Ascending aorta (tissue), 2 donors: ENCODE data around the gene SULT1B1. TPM values are rescaled to one million over a fixed set of nuclear protein-coding genes. Genes with fewer than 3 reads are reported as not detected.

Experiments used
- DNase-seq, 2 donors: peaks; one replicate each; pipeline ENCODE4 v3.0.0-alpha.2; 2019; ENCODE audit warnings: low spot score in 2 of 2
- H3K27ac ChIP-seq, 2 donors: fragments of 200-600 bp; sonication (generic); one replicate each; pipeline ENCODE4 v1.5.1; 2016 to 2017; ENCODE audit warnings: mild to moderate bottlenecking in 1 of 2
- H3K27me3 ChIP-seq: fragments of 200-600 bp; sonication (generic); one replicate; pipeline ENCODE4 v1.5.1; 2017
- H3K36me3 ChIP-seq, 2 donors: fragments of 200-600 bp; sonication (generic); one replicate each; pipeline ENCODE4 v1.5.1; 2016
- H3K4me1 ChIP-seq, 2 donors: fragments of 200-600 bp; sonication (generic); one replicate each; pipeline ENCODE4 v1.5.1; 2016 to 2017; ENCODE audit warnings: mild to moderate bottlenecking in 1 of 2
- H3K4me3 ChIP-seq, 2 donors: fragments of 200-600 bp; sonication (generic); one replicate each; pipeline ENCODE4 v1.5.1; 2016 to 2017; ENCODE audit warnings: mild to moderate bottlenecking in 1 of 2
- H3K9me3 ChIP-seq, 2 donors: fragments of 200-600 bp; sonication (generic); one replicate each; pipeline ENCODE4 v1.5.1; 2016
- CTCF ChIP-seq, 3 experiments: fragments of 200-600 bp in 2 of 3; fragments of 450-650 bp in 1 of 3; sonication (generic) in 2 of 3; IDR thresholded peaks; one replicate each; pipeline ENCODE4 v1.5.1; 2016 to 2019; ENCODE audit warnings: antibody characterized with exemption in 3 of 3, mild to moderate bottlenecking in 1 of 3, moderate library complexity in 1 of 3
- intact Hi-C: fragments of 100-400 bp; cut with DNase I; formaldehyde crosslinking; loops from one replicate; pipeline ENCODE4 v1.15.1; 2023
- total RNA-seq: library from RNA; depleted of rRNA; stranded (reverse); fragments of >200 nt; gene quantifications from one replicate; pipeline ENCODE4 v1.1.0, GENCODE V29; 2016

The SULT1B1 gene
- total RNA-seq = 0.96 TPM

GRCh38 chr4:69760455-69760854 lies at the start of gene SULT1B1:
Gene SULT1B1 (minus strand): TSS chr4:69760620. CDS start chr4:69755217, 5,403 bp downstream.
- intact Hi-C loops = no loop called here
- no peak within 1 kb of the TSS for H3K27ac ChIP-seq

GRCh38 chr4:69800599-69800998 lies 40.2 kb upstream of the SULT1B1 start:
- Histone ChIP-seq H3K4me1 (no peaks in the 10 kb centered on the region), H3K36me3 (no peaks in the 10 kb centered on the region), H3K4me3 (no peak overlapping the region), H3K27me3 (no peaks in the 10 kb centered on the region), H3K27ac (no peak overlapping the region), H3K9me3 (no peaks in the 10 kb centered on the region)
- intact Hi-C loops = no loop called here
- TF ChIP-seq CTCF (IDR thresholded peaks at IDR 0.05) = no peak
- DNase-seq = no peak

More at GRCh38 chr4:69760455-69760854, at the start of gene SULT1B1:
- no peaks in the 10 kb centered on the region for H3K27me3 ChIP-seq
- TF ChIP-seq CTCF (IDR thresholded peaks at IDR 0.05) = no peak
- no peak within 1 kb of the TSS for H3K4me3 ChIP-seq
- DNase-seq = no peak
- no peaks in the 10 kb centered on the region for H3K36me3 ChIP-seq
- H3K4me1 ChIP-seq = no peaks in the 10 kb centered on the region
- H3K9me3 ChIP-seq = no peaks in the 10 kb centered on the region

GRCh38 chr4:69799337-69799736 lies 38.9 kb upstream of the SULT1B1 start:
- H3K36me3 ChIP-seq = no peaks in the 10 kb centered on the region
- DNase-seq = no peak
- intact Hi-C loops = no loop called here
- no peak overlapping the region for H3K27ac ChIP-seq
- no peaks in the 10 kb centered on the region for H3K4me1 ChIP-seq
- TF ChIP-seq CTCF (IDR thresholded peaks at IDR 0.05) = no peak
- H3K4me3 ChIP-seq = no peak overlapping the region
- no peaks in the 10 kb centered on the region for H3K9me3 ChIP-seq
- H3K27me3 ChIP-seq = no peaks in the 10 kb centered on the region

- intact Hi-C loops = no loop called here
- no peak overlapping the region for H3K27ac ChIP-seq
- H3K27me3 ChIP-seq = no peaks in the 10 kb centered on the region
- no peak for DNase-seq
- no peak overlapping the region for H3K4me3 ChIP-seq
- H3K4me1 ChIP-seq = no peaks in the 10 kb centered on the region
- H3K9me3 ChIP-seq = no peaks in the 10 kb centered on the region
- TF ChIP-seq CTCF (IDR thresholded peaks at IDR 0.05) = no peak
- H3K36me3 ChIP-seq = no peaks in the 10 kb centered on the region
Observed at GRCh38 chr4:69793732-69794131, 33.3 kb upstream of the SULT1B1 start.

GRCh38 chr4:69787879-69788278 lies 27.5 kb upstream of the SULT1B1 start:
- H3K4me1 ChIP-seq = no peaks in the 10 kb centered on the region
- intact Hi-C loops = no loop called here
- no peak for TF ChIP-seq CTCF (IDR thresholded peaks at IDR 0.05)

GRCh38 chr4:69786547-69786946 lies 26.1 kb upstream of the SULT1B1 start:
- intact Hi-C loops = no loop called here
- no peak for DNase-seq

More at GRCh38 chr4:69787879-69788278, 27.5 kb upstream of the SULT1B1 start:
- Histone ChIP-seq H3K9me3 (no peaks in the 10 kb centered on the region), H3K27ac (no peak overlapping the region), H3K27me3 (no peaks in the 10 kb centered on the region), H3K4me3 (no peak overlapping the region), H3K36me3 (no peaks in the 10 kb centered on the region)
- no peak for DNase-seq

More at GRCh38 chr4:69786547-69786946, 26.1 kb upstream of the SULT1B1 start:
- TF ChIP-seq CTCF (IDR thresholded peaks at IDR 0.05) = no peak
- Histone ChIP-seq H3K27me3 (no peaks in the 10 kb centered on the region), H3K27ac (no peak overlapping the region), H3K9me3 (no peaks in the 10 kb centered on the region), H3K36me3 (no peaks in the 10 kb centered on the region), H3K4me3 (no peak overlapping the region), H3K4me1 (no peaks in the 10 kb centered on the region)
